Transverse colon (tissue), 4 donors: Measurements from ENCODE around the gene NSUN3. TPM values are rescaled to one million over a fixed set of nuclear protein-coding genes. Genes with fewer than 3 reads are reported as not detected.

Experiments used
- DNase-seq: peaks from one replicate; pipeline ENCODE4 v3.0.0-alpha.2; 2019
- H3K27ac ChIP-seq, 4 donors: fragments of 200-600 bp; sonication (generic); 2 replicates each; pipeline ENCODE4 v1.5.1; 2016 to 2018; ENCODE audit warnings: inconsistent platforms in 4 of 4
- H3K27me3 ChIP-seq: fragments of 200-600 bp; sonication (generic); 2 replicates; pipeline ENCODE4 v1.5.1; 2017; ENCODE audit warnings: inconsistent platforms
- H3K36me3 ChIP-seq, 4 donors: fragments of 200-600 bp; sonication (generic); 2 replicates each; pipeline ENCODE4 v1.5.1; 2017 to 2019; ENCODE audit warnings: inconsistent platforms in 4 of 4
- H3K4me1 ChIP-seq, 4 donors: fragments of 200-600 bp; sonication (generic); 2 replicates each; pipeline ENCODE4 v1.5.1; 2017 to 2020; ENCODE audit warnings: inconsistent platforms in 4 of 4
- H3K4me3 ChIP-seq, 4 donors: fragments of 200-600 bp; sonication (generic); 1 replicate in 1 of 4; 2 replicates in 3 of 4; pipeline versions ENCODE4 v1.5.1 to v1.6.1; 2017 to 2019; ENCODE audit warnings: inconsistent platforms in 4 of 4
- H3K9me3 ChIP-seq, 2 donors: fragments of 200-600 bp; sonication (generic); 2 replicates each; pipeline ENCODE4 v1.5.1; 2017 to 2019; ENCODE audit warnings: inconsistent platforms in 2 of 2
- EP300 ChIP-seq: sonication (generic); formaldehyde crosslinking; IDR thresholded peaks from one replicate; pipeline ENCODE4 v1.6.1; 2017; ENCODE audit warnings: antibody characterized with exemption, low read depth
- POLR2A ChIP-seq: fragments of 450-650 bp; IDR thresholded peaks from one replicate; pipeline ENCODE4 v1.6.1; 2016; ENCODE audit warnings: antibody characterized with exemption, mild to moderate bottlenecking, moderate library complexity
- POLR2AphosphoS5 ChIP-seq, 3 donors: sonication (generic); formaldehyde crosslinking; IDR thresholded peaks; one replicate each; pipeline ENCODE4 v1.6.1; 2016; ENCODE audit warnings: antibody characterized with exemption in 3 of 3
- WGBS, 2 donors: methylation state at CpG; one replicate each; pipeline ENCODE4 v1.1.5; 2018; ENCODE audit warnings: low coverage in 1 of 2; 5-methylcytosine and 5-hydroxymethylcytosine counted together
- in situ Hi-C, 4 donors: fragments of 200-750 bp; cut with MboI; loops; one replicate each; pipeline versions ENCODE4 v1.15.0 to v1.15.1; 2017; ENCODE audit warnings: low sequenced_read_pairs in 3 of 4, low pct_ligation_motif_present in 1 of 4, low pct_unique_long_range_greater_than_20kb in 1 of 4
- intact Hi-C: fragments of 100-400 bp; cut with DNase I; formaldehyde crosslinking; loops from one replicate; pipeline ENCODE4 v1.15.1; 2023; ENCODE audit warnings: low total_unique reads
- total RNA-seq, 4 donors: library from RNA; depleted of rRNA; stranded (reverse); fragments of >200 nt; gene quantifications; one replicate each; pipeline ENCODE4 v1.1.0, GENCODE V29; 2016
- TF ChIP-seq, protein P1 (sequence below), 5 experiments: fragments of 200-600 bp in 3 of 5; fragments of 450-650 bp in 2 of 5; sonication (generic) in 3 of 5; IDR thresholded peaks; 1 replicate in 2 of 5; 2 replicates in 3 of 5; pipeline ENCODE4 v1.5.1; 2016 to 2017; ENCODE audit warnings: antibody characterized with exemption in 5 of 5, inconsistent platforms in 3 of 5, mild to moderate bottlenecking in 2 of 5, moderate library complexity in 1 of 5

The NSUN3 gene
- total RNA-seq, 4 donors from 2014 or later, result 10.3 to 27.9 (median 19.0) TPM

DNA sequence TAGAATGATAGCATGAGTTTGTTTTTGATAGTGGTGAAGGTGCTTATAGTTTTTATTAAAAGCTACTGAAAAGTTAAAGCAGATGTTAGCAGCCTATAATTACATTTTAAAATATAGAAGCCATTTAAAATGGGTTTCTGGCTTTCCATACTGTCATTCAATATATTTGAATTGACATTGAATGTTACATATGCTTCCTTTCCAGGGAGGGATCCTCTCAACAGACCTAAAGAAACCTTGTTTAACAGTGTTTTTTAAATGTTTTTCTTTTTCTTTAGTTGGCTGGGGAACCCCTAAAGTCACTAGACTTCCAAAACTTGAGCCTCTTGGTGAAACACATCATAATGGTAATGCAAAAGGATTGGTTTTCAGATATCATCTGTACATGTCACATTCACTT, 12.3 kb upstream of the NSUN3 start:
- H3K9me3 ChIP-seq, result no peaks in the 10 kb centered on the region
- H3K4me1 ChIP-seq, result no peaks in the 10 kb centered on the region
- in situ Hi-C loops (no loop called here), intact Hi-C loops (no loop called here)
- no peak overlapping the region for H3K4me3 ChIP-seq
- TF ChIP-seq EP300 (no peak), POLR2AphosphoS5 (IDR thresholded peaks at IDR 0.05) (no peak), POLR2A (no peak)
- TF ChIP-seq, protein P1, sequence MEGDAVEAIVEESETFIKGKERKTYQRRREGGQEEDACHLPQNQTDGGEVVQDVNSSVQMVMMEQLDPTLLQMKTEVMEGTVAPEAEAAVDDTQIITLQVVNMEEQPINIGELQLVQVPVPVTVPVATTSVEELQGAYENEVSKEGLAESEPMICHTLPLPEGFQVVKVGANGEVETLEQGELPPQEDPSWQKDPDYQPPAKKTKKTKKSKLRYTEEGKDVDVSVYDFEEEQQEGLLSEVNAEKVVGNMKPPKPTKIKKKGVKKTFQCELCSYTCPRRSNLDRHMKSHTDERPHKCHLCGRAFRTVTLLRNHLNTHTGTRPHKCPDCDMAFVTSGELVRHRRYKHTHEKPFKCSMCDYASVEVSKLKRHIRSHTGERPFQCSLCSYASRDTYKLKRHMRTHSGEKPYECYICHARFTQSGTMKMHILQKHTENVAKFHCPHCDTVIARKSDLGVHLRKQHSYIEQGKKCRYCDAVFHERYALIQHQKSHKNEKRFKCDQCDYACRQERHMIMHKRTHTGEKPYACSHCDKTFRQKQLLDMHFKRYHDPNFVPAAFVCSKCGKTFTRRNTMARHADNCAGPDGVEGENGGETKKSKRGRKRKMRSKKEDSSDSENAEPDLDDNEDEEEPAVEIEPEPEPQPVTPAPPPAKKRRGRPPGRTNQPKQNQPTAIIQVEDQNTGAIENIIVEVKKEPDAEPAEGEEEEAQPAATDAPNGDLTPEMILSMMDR (IDR thresholded peaks at IDR 0.05), result no peak
- H3K27ac ChIP-seq, result no peak overlapping the region
- no peaks in the 10 kb centered on the region for H3K27me3 ChIP-seq
- no peaks in the 10 kb centered on the region for H3K36me3 ChIP-seq
- no peak for DNase-seq

DNA sequence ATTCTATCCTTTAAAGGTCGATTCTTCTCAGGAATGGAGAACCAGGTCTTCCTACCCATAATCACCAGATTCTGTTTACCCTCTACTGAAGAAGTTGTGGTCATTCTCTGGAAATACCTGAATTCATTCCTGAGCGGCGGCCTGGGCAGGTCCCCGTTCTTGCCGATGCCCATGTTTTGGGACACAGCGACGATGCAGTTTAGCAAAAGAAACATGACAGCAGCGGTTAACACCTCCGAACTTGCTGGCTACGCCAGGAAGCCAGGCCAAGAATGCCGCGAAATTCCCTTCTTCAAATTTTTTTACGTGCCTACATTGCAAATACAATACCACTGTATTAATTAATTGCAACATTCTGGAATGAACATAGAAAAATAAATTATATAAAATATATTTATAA, 1.6 kb upstream of the NSUN3 start:
- Histone ChIP-seq H3K9me3 (no peaks in the 10 kb centered on the region), H3K4me3 (no peak overlapping the region), H3K4me1 (peaks cover 13 to 39% (median 23%) of the 10 kb centered on the region in 4 donors), H3K36me3 (no peaks in the 10 kb centered on the region), H3K27me3 (no peaks in the 10 kb centered on the region), H3K27ac (no peak overlapping the region)
- 96 to 99% methylated on average over 6 to 13 of the region's 13 CpGs for WGBS, 2 donors
- in situ Hi-C loops (loop anchor here in 1 of 4 donors (10.0 kb wide), 1 partner anchor 86 kb away; the partner anchor contains the start of gene PROS1), intact Hi-C loops (no loop called here)
- no peak for TF ChIP-seq POLR2A
- no peak for TF ChIP-seq POLR2AphosphoS5 (IDR thresholded peaks at IDR 0.05)
- TF ChIP-seq EP300, result no peak
- TF ChIP-seq, protein P1 (IDR thresholded peaks at IDR 0.05), result no peak
- DNase-seq, result no peak

DNA sequence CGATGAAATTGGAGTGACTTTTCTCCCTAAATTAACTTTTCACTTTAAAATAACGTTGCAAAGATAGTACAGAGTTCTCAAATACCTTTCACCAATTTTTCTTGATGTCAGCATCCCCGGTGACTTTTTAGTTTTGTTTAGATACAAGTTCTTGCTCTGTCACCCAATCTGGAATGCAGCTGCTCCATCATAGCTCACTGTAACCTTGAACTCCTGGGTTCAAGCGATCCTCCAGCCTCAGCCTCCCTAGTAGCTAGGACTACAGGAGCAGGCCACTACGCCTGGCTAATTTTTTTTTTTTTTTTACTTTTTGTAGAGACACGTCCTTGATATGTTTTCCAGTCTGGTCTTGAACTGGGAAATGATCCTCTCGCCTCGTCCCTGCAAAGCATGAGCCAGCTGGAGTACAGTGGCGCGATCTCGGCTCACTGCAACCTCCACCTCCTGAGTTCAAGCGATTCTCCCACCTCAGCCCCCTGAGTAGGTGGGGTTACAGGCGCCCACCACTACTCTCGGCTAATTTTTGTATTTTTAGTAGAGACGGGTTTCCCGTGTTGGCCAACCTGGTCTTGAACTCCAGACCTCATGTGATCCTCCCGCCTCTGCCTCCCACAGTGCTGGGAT, 747 bp downstream of the NSUN3 start:
- H3K27ac ChIP-seq, result peak overlapping the region; percentile 91 to 99 (median 98)
- 22 to 51% methylated on average over 11 to 17 of the region's 17 CpGs for WGBS, 2 donors
- H3K4me3 ChIP-seq, result peak overlapping the region; percentile 52 to 94 (median 80)
- intact Hi-C loops, result no loop called here
- H3K9me3 ChIP-seq, result no peaks in the 10 kb centered on the region
- H3K36me3 ChIP-seq, result no peaks in the 10 kb centered on the region
- TF ChIP-seq, protein P1 (IDR thresholded peaks at IDR 0.05), result no peak
- TF ChIP-seq POLR2A (no peak), EP300 (no peak), POLR2AphosphoS5 (IDR thresholded peaks at IDR 0.05) (no peak)
- DNase-seq, result no peak
- H3K27me3 ChIP-seq, result no peaks in the 10 kb centered on the region
- peaks cover 13 to 52% (median 23%) of the 10 kb centered on the region in 4 donors for H3K4me1 ChIP-seq
- in situ Hi-C loops, result loop anchor here in 1 of 4 donors (10.0 kb wide), 1 partner anchor 89 kb away; the partner anchor contains the start of gene PROS1

- peak overlapping the region in 1 of 4 donors; percentile 94 for H3K4me3 ChIP-seq
- no peaks in the 10 kb centered on the region for H3K27me3 ChIP-seq
- peaks cover 13 to 57% (median 23%) of the 10 kb centered on the region in 4 donors for H3K4me1 ChIP-seq
- intact Hi-C loops (no loop called here), in situ Hi-C loops (loop anchor here in 1 of 4 donors (10.0 kb wide), 1 partner anchor 90 kb away; the partner anchor contains the start of gene PROS1)
- no peaks in the 10 kb centered on the region for H3K36me3 ChIP-seq
- H3K27ac ChIP-seq, result peak overlapping the region; percentile 91 to 99 (median 98)
- WGBS, 2 donors, result 61 to 70% methylated on average over 6 of the region's 6 CpGs
- no peaks in the 10 kb centered on the region for H3K9me3 ChIP-seq
- TF ChIP-seq POLR2AphosphoS5 (IDR thresholded peaks at IDR 0.05) (peak in 1 of 3 donors; percentile 51), POLR2A (no peak)
- no peak for DNase-seq
These were observed 1.5 kb downstream of the NSUN3 start for GRCh38 chr3:94064243-94064860.
